A204.1 (cell line): ENCODE measurements around the gene URB1.

Source experiments
- FAIRE-seq: peaks from 2 replicates; lab custom pipeline; 2012; peaks lifted over from hg19 to GRCh38; lab: Jason Lieb, UNC

The URB1 gene

DNA sequence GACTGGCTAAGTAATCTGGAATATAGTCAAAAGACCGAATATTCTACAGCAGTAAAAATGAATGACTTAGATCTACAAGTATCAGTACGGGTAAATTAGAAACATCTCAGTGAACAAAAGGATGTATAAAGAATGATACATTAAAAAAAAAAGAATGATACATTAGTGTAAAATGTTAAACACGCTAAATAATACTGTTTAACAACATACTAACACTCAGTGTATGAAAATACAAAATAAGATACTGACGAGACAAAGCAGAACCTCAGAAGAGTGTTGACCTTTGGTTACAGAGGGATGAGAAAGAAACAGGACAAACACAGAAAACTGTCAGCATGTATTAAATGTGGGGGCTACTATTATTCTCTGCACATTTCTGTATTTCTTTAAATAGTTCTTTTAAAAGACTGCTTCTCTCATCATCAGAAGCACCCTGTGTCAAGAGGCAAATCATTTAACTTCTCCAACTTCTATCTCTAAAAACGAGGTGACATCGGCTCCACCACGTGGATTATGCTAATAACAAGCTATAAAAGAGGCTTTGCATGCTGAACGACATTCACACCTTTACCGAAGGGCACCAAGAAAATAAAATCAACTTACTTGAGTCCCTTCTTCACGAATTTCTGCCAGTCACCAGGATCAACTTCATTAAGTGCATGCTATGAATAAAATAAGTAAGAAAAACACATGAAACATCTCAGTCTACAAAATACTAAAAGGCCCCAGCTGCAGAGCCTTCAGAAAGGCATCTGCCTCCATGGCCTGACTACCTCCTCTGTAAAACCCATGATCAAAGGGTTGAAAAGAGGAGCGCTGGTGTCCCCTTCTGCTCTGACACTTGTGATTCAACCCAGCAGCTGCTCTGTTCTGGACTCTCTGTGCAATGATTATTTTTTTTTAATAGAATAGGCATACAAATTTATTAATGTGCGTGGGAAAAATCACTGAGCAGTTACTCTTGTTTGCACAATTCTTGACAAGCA lies 51.7 kb downstream of the URB1 start:
- no peak for FAIRE-seq

DNA sequence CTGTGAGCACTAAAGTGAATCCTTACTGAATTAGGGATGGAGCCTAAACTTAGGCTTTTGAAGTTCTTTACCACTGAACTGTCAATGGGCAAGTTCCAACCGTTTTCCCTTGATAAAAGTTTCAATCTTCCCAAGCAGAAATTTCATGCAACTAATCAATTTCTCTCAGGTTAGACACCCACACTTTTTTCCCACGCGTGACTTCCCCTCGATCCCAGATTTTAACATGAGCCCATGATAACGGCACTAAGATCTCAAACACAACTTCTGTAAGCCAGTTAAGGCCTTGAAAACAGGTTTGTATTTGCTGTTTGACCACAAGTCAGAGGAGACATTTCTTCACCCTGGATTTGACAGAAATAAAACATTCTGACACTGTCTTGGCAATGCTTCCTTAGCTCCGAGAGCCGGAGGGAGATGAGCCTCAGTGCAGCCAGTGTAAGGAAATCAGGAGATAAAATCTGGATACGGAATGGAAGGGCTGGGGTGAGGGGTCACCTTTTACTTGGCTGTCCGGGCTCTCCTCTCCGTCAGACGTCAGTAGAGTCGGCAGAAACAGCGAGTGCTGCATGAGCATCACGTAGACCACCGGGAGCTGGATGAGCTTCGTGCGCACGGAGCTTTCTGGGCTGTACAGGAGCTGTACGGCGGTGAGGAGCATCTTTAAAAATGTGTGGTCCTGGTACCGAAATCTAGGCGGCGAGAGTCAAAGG lies 54.4 kb downstream of the URB1 start:
- no peak for FAIRE-seq

- no peak for FAIRE-seq
Measured at GRCh38 chr21:32337206-32337605, 55.6 kb downstream of the URB1 start.

DNA sequence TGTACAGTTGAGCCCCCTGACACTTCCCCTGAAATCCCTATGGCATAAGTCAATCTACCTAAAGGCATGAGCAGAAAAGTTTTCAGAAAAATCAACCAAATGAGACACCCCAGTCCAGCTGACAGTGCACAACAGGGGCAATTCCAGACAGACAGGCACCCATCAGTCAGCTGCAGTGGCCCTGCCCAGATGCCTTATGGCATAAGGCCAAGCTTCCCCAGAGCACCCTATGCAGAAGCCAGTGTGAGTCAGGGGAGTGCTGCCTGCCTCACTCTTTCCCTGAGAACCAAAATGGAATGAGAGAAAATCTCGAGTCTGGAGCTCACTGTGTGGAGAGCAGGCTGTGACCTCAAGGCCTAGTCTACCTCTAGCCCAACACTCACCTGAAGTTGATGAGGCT lies 56.1 kb downstream of the URB1 start:
- FAIRE-seq, result no peak

GRCh38 chr21:32335601-32336575 lies 56.9 kb downstream of the URB1 start:
- no peak for FAIRE-seq

GRCh38 chr21:32334980-32335531 lies 57.8 kb downstream of the URB1 start:
- FAIRE-seq, result no peak

DNA sequence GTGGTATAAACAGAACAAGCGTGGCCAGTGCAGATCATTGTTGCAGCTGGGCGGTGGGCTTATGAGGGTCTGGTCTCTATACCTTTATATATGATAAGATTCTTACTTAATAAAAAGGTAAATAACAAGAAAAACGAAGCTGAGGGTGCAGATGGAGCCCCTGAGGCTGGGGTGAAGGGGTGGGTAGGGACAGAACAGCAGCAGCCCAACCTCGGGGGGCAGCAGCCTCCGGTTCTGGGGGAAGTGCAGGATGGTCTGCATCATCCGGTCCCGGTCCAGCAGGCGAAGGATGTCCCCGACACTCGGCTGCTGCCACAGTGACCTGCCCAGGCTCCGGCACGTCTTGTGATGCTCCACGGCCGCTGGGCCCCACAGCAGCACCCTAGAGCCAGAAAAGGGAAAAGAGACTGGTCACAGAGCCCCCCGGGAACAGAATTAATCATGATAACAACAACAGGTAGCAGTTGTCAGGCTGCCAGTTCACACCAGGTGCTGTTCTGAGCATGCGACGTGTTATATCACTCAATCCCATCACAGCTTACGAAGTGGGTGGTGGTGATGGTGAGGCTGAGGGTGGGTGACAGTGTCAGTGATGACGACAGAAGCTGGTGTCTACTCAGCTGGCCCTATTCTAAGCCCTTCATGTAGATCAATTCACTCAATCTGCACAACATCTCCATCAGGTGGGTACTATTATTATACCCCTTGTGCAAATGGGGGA lies 58.7 kb downstream of the URB1 start:
- FAIRE-seq, result no peak

DNA sequence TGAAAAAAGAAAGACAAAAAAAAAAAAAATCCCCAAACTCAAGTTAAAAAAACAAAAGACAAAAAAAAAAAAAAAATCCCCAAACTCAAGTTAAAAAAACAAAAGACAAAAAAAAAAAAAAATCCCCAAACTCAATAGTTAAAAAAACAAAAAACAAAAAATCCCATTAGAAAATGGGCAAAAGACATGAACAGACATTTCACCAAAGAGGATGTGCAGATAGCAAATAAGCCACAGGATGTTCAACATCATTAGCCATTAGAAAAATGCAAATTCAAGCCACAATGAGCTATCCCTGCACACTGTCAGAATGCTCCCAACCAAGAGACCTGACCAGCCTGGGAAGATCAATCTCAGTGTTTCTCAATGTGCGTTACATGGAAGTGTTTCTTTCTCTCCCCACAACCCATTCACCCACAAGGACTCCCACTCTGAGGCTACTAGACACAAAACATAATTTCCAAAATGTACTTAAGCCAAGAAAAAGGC lies 60.3 kb downstream of the URB1 start:
- FAIRE-seq, result peak; percentile 90

GRCh38 chr21:32331444-32332305 lies 61.1 kb downstream of the URB1 start:
- FAIRE-seq, result no peak

- no peak for FAIRE-seq
Measured at GRCh38 chr21:32330784-32331311, 62.0 kb downstream of the URB1 start.

DNA sequence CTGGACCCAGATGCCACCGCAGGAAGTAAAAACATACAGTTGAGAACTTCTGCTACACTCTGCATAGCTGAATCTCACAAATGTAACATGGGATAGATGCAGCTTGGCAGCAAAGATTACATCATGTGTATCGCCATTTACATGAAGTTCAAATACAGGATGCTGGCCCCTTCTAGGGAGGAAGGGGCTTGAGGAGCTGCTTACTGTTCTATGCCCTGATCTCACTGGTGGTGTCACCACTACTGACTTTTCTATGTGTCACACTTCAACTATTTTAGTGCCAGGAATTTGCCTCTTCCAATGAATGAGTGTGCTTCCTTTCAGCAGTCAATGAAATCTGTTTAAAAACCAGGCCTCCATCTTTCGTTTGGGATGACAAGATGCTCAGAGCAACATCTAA lies 63.0 kb downstream of the URB1 start:
- FAIRE-seq, result no peak

- no peak for FAIRE-seq
Measured at GRCh38 chr21:32329331-32329730, 63.5 kb downstream of the URB1 start.

GRCh38 chr21:32328595-32328994 lies 64.2 kb downstream of the URB1 start:
- no peak for FAIRE-seq

- no peak for FAIRE-seq
Measured at GRCh38 chr21:32325706-32326105, 67.1 kb downstream of the URB1 start.

DNA sequence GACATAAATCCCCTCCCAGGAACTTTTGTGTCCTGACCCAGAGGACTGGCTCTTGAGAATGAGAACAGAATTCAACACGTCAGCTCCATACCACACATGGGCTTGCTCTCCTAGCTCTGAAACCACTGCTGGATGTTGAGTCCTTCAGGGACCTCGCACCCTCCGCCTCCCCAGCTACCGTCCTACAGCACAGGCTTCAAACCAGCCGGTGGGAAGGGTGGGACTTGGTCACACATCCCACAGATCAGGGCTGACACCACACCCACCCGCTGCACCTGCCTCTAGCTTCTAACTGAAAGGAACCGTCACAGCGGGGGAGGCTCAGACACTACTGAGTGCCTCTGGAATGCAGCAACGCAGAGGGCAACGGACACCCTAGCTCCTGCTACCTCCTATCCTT lies 70.1 kb downstream of the URB1 start:
- no peak for FAIRE-seq

GRCh38 chr21:32322103-32322502 lies 70.7 kb downstream of the URB1 start:
- no peak for FAIRE-seq

DNA sequence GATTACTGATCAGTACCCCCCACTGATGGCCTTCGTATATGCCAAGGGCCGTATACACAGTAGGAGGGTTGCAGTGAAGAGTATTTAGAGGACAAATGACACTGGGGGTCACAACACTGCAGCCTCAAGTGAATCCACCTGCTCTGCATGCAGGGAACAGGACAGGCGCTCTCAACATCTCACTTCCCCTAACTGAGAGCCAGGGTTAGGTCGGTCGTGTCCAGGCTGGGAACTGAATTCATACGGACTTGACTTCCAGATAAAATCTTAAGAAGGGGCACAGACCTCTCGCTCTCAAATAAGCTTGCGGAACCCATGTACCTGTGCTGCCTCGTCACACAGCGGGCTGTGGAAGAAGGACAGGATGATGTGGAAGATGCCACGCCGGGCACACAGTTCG lies 71.3 kb downstream of the URB1 start:
- no peak for FAIRE-seq

GRCh38 chr21:32320726-32321125 lies 72.1 kb downstream of the URB1 start:
- FAIRE-seq, result no peak

DNA sequence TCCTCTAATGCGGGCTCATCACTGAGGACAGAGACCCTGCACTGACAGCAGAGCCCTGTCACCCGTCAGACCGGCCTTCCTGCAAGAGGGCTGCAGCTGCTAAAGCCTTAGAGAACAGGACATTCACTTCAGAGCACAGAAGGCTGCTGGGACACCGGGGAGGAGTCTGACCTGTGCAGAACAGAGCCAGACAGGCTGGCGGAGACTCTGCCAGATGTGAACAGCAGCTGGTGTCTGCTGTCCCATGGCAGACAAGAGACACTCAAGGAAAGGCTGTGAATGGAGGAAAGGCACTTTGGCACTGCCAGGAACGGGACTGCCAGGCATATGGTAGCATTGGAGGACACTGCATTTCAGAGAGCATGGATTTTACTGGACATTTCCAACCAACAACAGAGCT lies 72.8 kb downstream of the URB1 start:
- no peak for FAIRE-seq

DNA sequence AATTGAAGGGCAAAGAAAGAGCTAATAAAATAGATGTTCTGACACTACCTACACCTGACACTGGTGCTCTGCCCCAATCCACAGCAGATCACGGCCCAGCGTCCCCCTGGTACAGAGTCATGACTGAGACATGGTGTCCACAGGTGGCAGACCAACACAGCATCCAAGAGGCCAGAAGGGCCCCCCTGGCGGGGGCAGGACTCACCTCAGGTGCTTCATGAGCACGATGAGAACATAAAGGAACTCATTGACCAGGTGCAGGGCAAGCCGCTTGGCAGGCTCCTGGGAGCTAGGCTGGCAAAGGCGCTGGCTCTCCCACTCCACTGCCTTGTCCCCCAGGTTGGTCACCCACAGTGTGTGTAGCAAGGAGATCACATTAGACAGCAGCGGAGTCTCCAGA lies 73.8 kb downstream of the URB1 start:
- FAIRE-seq, result no peak
